Psoas muscle (tissue), 8 donors: ENCODE measurements around the gene CD226. TPM values are rescaled to one million over a fixed set of nuclear protein-coding genes. Genes with fewer than 3 reads are reported as not detected.

Experiments used
- ATAC-seq, 4 donors: fragments of 200-7000 bp; cut with Tn5 transposase; one replicate each; pipeline ENCODE4 v1.9.1; 2020; ENCODE audit warnings: moderate library complexity in 3 of 4, mild to moderate bottlenecking in 2 of 4
- DNase-seq, 2 donors: peaks; one replicate each; pipeline ENCODE4 v3.0.0-alpha.2; 2020
- H3K27ac ChIP-seq: fragments of 200-600 bp; one replicate; pipeline ENCODE4 v1.8.0; 2022
- H3K27me3 ChIP-seq, 3 donors: fragments of 200-600 bp in 1 of 3; one replicate each; pipeline versions ENCODE4 v1.6.1 to v1.8.0; 2013 to 2022; ENCODE audit warnings: low read length in 2 of 3, mild to moderate bottlenecking in 2 of 3, moderate library complexity in 1 of 3; ENCODE audit not compliant: insufficient read depth in 3 of 3
- H3K36me3 ChIP-seq, 2 donors: fragments of 200-600 bp in 1 of 2; one replicate each; pipeline versions ENCODE4 v1.6.1 to v1.8.0; 2013 to 2022; ENCODE audit warnings: low read depth in 1 of 2, mild to moderate bottlenecking in 1 of 2, moderate library complexity in 1 of 2; ENCODE audit not compliant: insufficient read depth in 1 of 2
- H3K4me1 ChIP-seq: fragments of 200-600 bp; one replicate; pipeline ENCODE4 v1.8.0; 2022
- H3K4me3 ChIP-seq: fragments of 200-600 bp; one replicate; pipeline ENCODE4 v1.8.0; 2022; ENCODE audit warnings: mild to moderate bottlenecking
- H3K9me3 ChIP-seq: fragments of 200-600 bp; one replicate; pipeline ENCODE4 v1.8.0; 2022
- CTCF ChIP-seq: fragments of 200-600 bp; IDR thresholded peaks from one replicate; pipeline ENCODE4 v1.8.0; 2022; ENCODE audit warnings: antibody characterized with exemption
- WGBS, 3 donors: extraction: QIAGEN DNeasy Blood & Tissue Kit; methylation state at CpG; one replicate each; pipeline versions ENCODE4 v1.1.6 to v1.1.7; 2013; 5-methylcytosine and 5-hydroxymethylcytosine counted together
- intact Hi-C, 2 donors: fragments of 100-400 bp; cut with DNase I; formaldehyde crosslinking; loops; one replicate each; pipeline versions ENCODE4 v1.11.0 to v1.14.2; 2022
- polyA plus RNA-seq, 3 donors: library from polyadenylated mRNA; stranded (reverse); fragments of 200-250 nt; gene quantifications; one replicate each; pipeline ENCODE4 v1.2.3, GENCODE V29; 2013
- total RNA-seq, 4 donors: library from RNA; stranded (reverse); fragmentation: NEBNext Ultra II Directional in 2 of 4; extraction: Animal tissue kit (Norgen Biotek cat#: 25700) in 2 of 4; gene quantifications; one replicate each; pipeline versions ENCODE4 v1.2.1 to v1.2.4, GENCODE V29; 2021 to 2023
- donor health status: healthy with polysubstance abuse.
- donor health status: DM: no; HTN: no; CAD: no; lungs with moderate emphysema.
- donor health status: Bipolar disorder and iron deficiency.
- donor health status: healthy.
- donor health status: DM: yes; HTN: yes; CAD: no.
- donor health status: DM: no; HTN: no; CAD: no.
- donor health status: DM: no; HTN: no; CAD: no.
- donor health status: DM: yes; HTN: yes; CAD: no.

The CD226 gene
- total and polyA plus RNA-seq, 7 donors, result 0.06 to 1.8 (median 0.27) TPM

DNA sequence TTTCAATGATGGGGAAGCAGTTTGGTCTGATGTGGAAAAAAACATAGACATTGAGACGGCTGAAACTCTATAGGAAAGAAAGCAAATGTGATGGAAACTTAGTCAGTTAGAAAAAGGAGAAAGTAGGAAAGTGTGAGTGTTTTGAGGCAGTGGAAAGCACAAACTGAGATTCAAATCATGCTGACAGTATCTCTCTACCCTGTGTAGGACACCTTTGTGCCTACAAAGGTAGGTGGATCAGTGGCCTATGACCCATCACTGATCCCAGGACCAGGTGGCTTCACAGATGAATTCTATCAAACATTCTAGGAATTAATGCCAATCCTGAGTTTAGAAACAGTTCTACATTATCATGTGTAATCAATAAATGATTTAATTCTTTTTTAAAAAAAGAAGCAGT, 57.1 kb downstream of the CD226 start:
- Histone ChIP-seq H3K27me3 (no peaks in the 10 kb centered on the region), H3K4me3 (no peak overlapping the region), H3K36me3 (no peaks in the 10 kb centered on the region), H3K9me3 (no peaks in the 10 kb centered on the region), H3K4me1 (no peaks in the 10 kb centered on the region), H3K27ac (no peak overlapping the region)
- WGBS, 3 donors, result 91 to 97% (median 94%) methylated on average over 1 of the region's 1 CpG
- TF ChIP-seq CTCF, result no peak
- intact Hi-C loops, result no loop called here
- no peak for ATAC-seq
- DNase-seq, result no peak

DNA sequence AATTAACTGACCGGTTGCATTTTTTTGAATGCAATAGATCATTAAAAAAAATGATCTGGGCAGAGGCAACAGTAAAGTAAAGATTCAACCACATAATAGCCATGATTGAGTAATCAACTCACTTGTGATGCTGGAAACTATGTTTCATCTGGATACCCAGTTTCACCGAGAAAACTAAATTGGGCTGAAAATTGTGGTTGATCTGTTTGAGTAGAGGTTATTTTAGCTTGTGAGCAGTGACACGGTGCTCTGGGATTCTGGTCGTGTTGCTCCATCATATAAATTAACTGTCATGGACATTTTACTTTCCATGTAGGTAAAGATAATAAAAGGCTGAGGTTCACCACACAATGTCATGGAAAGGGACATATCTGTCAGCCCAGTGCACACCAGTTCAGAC, 58.7 kb downstream of the CD226 start:
- H3K9me3 ChIP-seq, result no peaks in the 10 kb centered on the region
- no peak overlapping the region for H3K27ac ChIP-seq
- TF ChIP-seq CTCF, result no peak
- H3K27me3 ChIP-seq, result no peaks in the 10 kb centered on the region
- ATAC-seq (no peak), DNase-seq (no peak)
- no peaks in the 10 kb centered on the region for H3K4me1 ChIP-seq
- H3K36me3 ChIP-seq, result no peaks in the 10 kb centered on the region
- intact Hi-C loops, result no loop called here
- WGBS, 3 donors, result 89 to 94% (median 90%) methylated on average over 4 of the region's 4 CpGs
- H3K4me3 ChIP-seq, result no peak overlapping the region

DNA sequence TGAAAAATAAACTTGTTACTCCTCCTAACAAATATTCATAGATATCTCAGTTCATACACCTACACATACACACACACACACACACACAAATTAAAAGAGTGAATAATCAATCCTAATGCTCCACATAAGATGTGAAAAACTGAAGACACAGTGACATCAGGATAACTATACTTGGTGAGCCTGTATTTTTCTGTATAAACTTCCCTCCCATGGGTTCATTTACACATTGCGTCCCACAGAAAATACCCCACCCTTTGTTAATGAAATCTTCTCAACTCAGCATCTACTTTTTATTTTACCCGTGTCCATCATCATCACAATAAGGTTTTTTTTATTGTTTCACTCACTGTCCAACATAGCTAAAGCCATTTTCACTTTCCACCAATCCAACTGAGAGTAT, 60.4 kb downstream of the CD226 start:
- TF ChIP-seq CTCF, result no peak
- WGBS, 3 donors, result 89 to 93% (median 91%) methylated on average over 2 of the region's 2 CpGs

GRCh38 chr18:69885841-69886531, 61.7 kb downstream of the CD226 start:
- DNase-seq (no peak), ATAC-seq (no peak)
- no peak for TF ChIP-seq CTCF
- WGBS, 3 donors, result 93 to 97% (median 95%) methylated on average over 20 of the region's 20 CpGs
- Histone ChIP-seq H3K9me3 (no peaks in the 10 kb centered on the region), H3K4me3 (no peak overlapping the region), H3K4me1 (no peaks in the 10 kb centered on the region), H3K36me3 (no peaks in the 10 kb centered on the region), H3K27ac (no peak overlapping the region), H3K27me3 (no peaks in the 10 kb centered on the region)
- intact Hi-C loops, result no loop called here

More for the DNA sequence above, 60.4 kb downstream of the CD226 start:
- H3K4me1 ChIP-seq, result no peaks in the 10 kb centered on the region
- H3K4me3 ChIP-seq, result no peak overlapping the region
- intact Hi-C loops, result no loop called here
- ATAC-seq (no peak), DNase-seq (no peak)
- H3K36me3 ChIP-seq, result no peaks in the 10 kb centered on the region
- H3K9me3 ChIP-seq, result no peaks in the 10 kb centered on the region
- no peaks in the 10 kb centered on the region for H3K27me3 ChIP-seq
- no peak overlapping the region for H3K27ac ChIP-seq

GRCh38 chr18:69885355-69885754, 62.3 kb downstream of the CD226 start:
- Histone ChIP-seq H3K4me1 (no peaks in the 10 kb centered on the region), H3K27me3 (no peaks in the 10 kb centered on the region), H3K9me3 (no peaks in the 10 kb centered on the region), H3K27ac (no peak overlapping the region), H3K4me3 (no peak overlapping the region), H3K36me3 (no peaks in the 10 kb centered on the region)
- WGBS, 3 donors, result 72 to 85% (median 83%) methylated on average over 4 of the region's 4 CpGs
- ATAC-seq (no peak), DNase-seq (no peak)
- no peak for TF ChIP-seq CTCF
- intact Hi-C loops, result no loop called here
